ENCODE data around the gene ARAP1.

- TF ChIP-seq YY1 (IDR thresholded peaks at IDR 0.05; ENCODE audit: insufficient read depth, insufficient read length) (no peak), ZNF274 (IDR thresholded peaks at IDR 0.05; ENCODE audit: low read depth, low read length) (no peak), SUZ12 (IDR thresholded peaks at IDR 0.05; ENCODE audit: extremely low read depth, insufficient read depth, insufficient read length) (no peak)
Observed at GRCh38 chr11:72635309-72635915, 116.8 kb downstream of the ARAP1 start.
